GM19099 (cell line): Measurements from ENCODE around the gene STAG1.

Experiments
- POLR2A ChIP-seq: IDR thresholded peaks from 3 replicates; pipeline ENCODE4 v1.6.1; 2011; ENCODE audit warnings: low read depth; ENCODE audit not compliant: insufficient read length; ENCODE audit errors: extremely low read depth

STAG1 gene

GRCh38 chr3:136716629-136717028 lies 35.5 kb downstream of the STAG1 start:
- no peak for TF ChIP-seq POLR2A

GRCh38 chr3:136714020-136714419 lies 38.2 kb downstream of the STAG1 start:
- TF ChIP-seq POLR2A, result no peak

GRCh38 chr3:136712941-136713340 lies 39.2 kb downstream of the STAG1 start:
- TF ChIP-seq POLR2A, result no peak

GRCh38 chr3:136711277-136711676 lies 40.9 kb downstream of the STAG1 start:
- no peak for TF ChIP-seq POLR2A

- TF ChIP-seq POLR2A, result no peak
These were observed 43.7 kb downstream of the STAG1 start for GRCh38 chr3:136708333-136708985.

GRCh38 chr3:136703429-136703828 lies 48.7 kb downstream of the STAG1 start:
- no peak for TF ChIP-seq POLR2A

- no peak for TF ChIP-seq POLR2A
These were observed 52.8 kb downstream of the STAG1 start for GRCh38 chr3:136699271-136699828.

GRCh38 chr3:136698361-136698760 lies 53.8 kb downstream of the STAG1 start:
- TF ChIP-seq POLR2A, result no peak

GRCh38 chr3:136696797-136697196 lies 55.4 kb downstream of the STAG1 start:
- no peak for TF ChIP-seq POLR2A

- TF ChIP-seq POLR2A, result no peak
These were observed 57.9 kb downstream of the STAG1 start for GRCh38 chr3:136694321-136694720.

- no peak for TF ChIP-seq POLR2A
These were observed 61.6 kb downstream of the STAG1 start for GRCh38 chr3:136690599-136690998.

- no peak for TF ChIP-seq POLR2A
These were observed 66.3 kb downstream of the STAG1 start for GRCh38 chr3:136685882-136686281.

GRCh38 chr3:136682740-136683312 lies 69.4 kb downstream of the STAG1 start:
- TF ChIP-seq POLR2A, result no peak

GRCh38 chr3:136678981-136679380 lies 73.2 kb downstream of the STAG1 start:
- TF ChIP-seq POLR2A, result no peak

- no peak for TF ChIP-seq POLR2A
These were observed 76.2 kb downstream of the STAG1 start for GRCh38 chr3:136676009-136676408.

- no peak for TF ChIP-seq POLR2A
These were observed 76.9 kb downstream of the STAG1 start for GRCh38 chr3:136675150-136675858.
